GM18519 (cell line): Measurements from ENCODE around the gene AP1G1.
"Not testable (repeated sequence)": the region's sequence is repeated elsewhere in the genome, so short reads cannot be mapped to it uniquely, and the experiment has no call there.

Experiments
- ATAC-seq: cut with Tn5 transposase; IDR thresholded peaks from one replicate; pipeline ENCODE4 v1.9.1; 2021; ENCODE audit warnings: mild to moderate bottlenecking, moderate library complexity; ENCODE audit not compliant: unreplicated experiment, low FRiP score

AP1G1 gene

GRCh38 chr16:71709229-71709781 lies 99.3 kb downstream of the AP1G1 start:
- ATAC-seq, result no peak

DNA sequence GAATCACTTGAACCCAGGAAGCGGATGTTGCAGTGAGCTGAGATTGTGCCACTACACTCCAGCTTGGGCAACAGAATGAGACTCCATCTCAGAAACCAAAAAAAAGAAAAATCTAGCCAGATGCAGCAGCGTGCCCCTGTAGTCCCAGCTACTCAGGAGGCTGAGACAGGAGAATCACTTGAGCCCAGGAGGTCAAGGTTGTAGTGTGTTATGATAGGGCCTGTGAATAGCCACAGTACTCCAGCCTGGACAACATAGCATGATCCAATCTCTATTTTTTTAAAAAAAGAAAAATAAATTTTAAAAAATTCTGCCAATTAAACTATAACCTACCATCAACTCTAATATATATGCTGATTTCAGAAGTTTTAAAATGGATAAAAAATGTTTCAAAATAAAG lies 99.9 kb downstream of the AP1G1 start:
- no peak for ATAC-seq

DNA sequence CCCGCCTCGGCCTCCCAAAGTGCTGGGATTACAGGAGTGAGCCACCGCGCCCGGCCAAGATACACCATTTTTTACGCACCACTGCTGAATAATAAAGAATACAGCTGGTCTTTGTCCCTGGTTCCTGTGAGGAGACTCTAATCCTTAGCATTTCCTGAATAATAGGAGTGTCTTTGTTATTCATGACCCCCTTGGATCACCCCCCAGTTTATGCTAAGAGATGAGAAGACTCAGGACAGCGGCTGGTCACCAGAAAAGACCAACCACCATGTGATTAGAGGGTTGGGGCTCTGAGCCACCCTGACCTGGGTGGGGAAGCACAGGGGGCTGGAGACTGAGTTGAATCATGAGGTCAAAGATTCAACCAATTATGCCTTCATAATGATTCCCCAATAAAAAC lies 101.4 kb downstream of the AP1G1 start:
- ATAC-seq, result no peak

- ATAC-seq, result no peak
Observed at GRCh38 chr16:71706046-71706445, 102.6 kb downstream of the AP1G1 start.

- no peak for ATAC-seq
Observed at GRCh38 chr16:71703333-71703732, 105.3 kb downstream of the AP1G1 start.

- ATAC-seq, result no peak
Observed at GRCh38 chr16:71700831-71701230, 107.8 kb downstream of the AP1G1 start.

DNA sequence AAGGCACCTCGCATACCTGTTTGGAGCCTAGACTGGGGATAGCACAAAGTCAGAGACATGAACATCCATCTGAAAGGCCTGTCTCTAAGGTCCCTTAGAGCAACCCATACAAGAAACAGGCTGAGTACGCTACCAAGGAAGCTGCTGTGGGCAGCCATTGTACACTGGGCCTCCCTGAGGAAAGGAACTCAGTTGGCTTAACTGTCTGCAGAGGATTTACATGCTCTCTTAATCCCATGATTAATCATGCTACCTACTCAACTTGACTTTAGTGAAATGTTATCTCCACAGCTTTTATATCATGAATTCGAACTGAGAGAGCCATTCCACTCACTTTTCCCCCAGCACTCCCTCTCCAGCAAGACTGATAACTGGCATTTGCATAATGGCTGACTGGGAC lies 110.1 kb downstream of the AP1G1 start:
- ATAC-seq, result no peak

GRCh38 chr16:71693164-71693563 lies 115.5 kb downstream of the AP1G1 start:
- no peak for ATAC-seq

GRCh38 chr16:71689901-71690300 lies 118.7 kb downstream of the AP1G1 start:
- ATAC-seq, result no peak

GRCh38 chr16:71687861-71688260 lies 120.8 kb downstream of the AP1G1 start:
- no peak for ATAC-seq

DNA sequence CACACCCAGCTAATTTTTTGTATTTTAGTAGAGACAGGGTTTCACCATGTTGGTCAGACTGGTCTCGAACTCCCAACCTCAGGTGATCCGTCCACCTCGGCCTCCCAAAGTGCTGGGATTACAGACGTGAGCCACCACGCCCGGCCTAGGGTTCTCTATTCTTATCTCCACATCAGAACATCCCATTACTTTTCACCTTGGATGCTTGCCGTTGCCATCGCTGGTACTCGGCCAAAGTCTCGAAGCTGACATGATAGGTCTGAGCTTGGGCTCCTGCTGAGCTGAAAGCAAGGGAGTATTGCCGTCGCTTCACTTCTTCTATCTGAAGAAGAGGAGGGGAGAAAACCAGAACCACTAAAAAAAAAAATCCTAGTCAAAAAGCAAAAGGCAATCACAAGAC lies 124.4 kb downstream of the AP1G1 start:
- ATAC-seq, result not testable (repeated sequence)

DNA sequence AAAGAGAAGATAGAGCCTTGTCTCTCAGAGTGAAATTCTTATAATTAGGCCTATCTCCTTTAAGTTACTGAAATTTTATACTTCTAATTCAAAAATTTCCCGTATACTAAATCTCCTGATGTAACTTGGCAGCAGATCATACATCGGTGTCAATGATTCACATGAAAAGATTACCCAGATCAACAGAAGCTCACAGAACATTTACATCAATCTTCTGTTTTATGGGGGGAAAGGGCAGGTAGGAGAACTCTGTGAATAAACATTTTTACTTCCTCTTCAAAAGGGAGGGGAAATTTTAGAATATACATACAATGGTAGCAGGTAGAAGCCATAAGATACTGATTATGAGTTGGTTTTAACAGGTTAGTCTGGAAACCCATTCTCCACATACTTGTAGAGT lies 127.3 kb downstream of the AP1G1 start:
- ATAC-seq, result no peak
